ENCODE measurements around the gene KIF1B.
"Not testable (repeated sequence)": the region's sequence is repeated elsewhere in the genome, so short reads cannot be mapped to it uniquely, and the experiment has no call there.

KIF1B gene

DNA sequence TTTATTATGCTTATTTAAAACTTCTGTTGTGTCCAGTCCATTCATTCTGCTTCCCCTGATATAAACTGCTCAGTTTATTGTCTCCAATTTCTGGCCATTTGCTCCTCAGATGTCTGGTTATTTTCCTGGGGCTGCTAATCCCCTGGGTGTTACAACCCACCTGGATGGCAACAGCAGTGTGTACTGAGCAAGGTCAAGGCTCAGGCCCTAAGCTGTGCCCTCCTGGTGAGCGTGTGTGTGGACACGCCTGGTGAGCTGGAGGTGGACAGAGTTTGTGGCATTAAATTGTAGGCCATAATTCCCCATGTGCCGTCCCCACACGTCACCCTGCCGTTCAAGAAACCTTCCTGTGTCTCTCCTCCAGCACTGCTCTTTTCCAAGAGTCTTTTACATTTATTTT is 18.1 kb upstream of the KIF1B start:
- DNase-seq (ENCODE audit: low spot score) = no peak

DNA sequence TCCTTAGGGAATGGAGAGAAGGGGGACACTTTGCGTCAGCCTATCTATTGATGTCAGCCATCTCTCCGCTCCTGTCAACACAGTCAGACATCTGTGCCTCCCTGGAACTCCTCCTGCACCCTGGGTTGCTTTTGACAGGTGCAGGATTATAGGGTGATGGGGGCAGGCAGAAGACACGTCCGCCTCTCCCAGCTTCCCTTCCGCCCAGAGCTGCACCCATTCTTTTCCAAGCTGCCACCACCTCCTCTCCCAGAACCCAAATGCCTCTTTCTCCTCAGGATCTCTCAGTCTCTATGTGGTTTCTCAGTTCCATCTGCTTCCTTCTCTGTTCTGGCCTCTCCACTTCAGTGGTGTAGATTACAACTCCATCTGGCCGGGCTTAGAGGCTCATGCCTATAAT is 17.1 kb upstream of the KIF1B start:
- no peak for DNase-seq (ENCODE audit: low spot score)

DNA sequence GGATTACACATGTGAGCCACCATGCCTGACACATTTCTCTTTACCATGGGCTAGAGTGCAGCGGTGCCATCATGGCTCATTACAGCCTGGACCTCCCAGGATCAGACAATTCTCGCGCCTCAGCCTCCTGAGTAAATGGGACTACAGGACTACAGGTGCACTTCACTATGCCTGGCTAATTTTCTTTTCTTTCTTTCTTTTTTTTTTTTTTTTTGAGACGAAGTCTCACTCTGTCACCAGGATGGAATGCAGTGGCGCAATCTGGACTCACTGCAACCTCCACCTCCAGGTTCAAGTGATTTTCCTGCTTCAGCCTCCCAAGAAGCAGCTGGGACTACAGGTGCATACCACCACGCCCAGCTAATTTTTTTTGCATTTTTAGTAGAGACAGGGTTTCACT is 14.8 kb upstream of the KIF1B start:
- DNase-seq (ENCODE audit: low spot score) = no peak

DNA sequence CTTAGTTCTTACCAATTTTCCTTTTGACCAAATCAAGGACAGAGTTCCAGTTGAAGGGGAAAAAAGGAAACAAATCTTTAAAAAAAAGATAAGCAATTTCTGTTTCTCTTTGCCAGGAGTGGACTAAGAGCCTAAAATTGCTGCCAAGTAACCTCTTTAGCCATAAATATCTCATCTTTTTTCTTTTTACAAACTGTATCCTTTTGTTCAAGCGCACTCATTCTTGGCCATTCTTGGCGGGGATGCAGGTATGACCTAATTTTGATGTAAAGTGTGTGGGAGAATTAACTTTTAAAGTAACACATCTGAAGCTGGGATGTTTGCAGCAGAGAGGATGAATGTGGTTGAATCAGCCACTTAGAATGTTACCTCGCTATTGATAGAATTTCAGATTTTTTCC is 13.4 kb upstream of the KIF1B start:
- DNase-seq (ENCODE audit: low spot score) = no peak

DNA sequence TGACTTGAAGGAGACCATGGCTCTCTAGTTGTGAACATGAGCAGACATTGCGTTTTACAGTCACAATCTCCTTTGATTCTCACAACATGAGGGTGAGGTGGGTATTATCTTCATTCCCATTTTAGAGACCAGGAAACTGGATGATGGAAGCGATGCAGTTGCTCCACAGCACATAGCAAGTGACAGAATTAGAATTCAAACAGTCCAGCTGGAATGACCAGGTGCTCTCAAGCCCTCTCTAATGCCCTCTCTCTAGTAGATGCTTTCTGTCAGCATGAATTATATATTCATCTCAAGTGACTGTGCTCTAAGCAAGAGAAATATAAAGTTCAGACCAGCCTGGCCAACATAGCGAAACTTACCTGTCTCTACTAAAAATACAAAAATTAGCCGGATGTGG is 9.8 kb upstream of the KIF1B start:
- no peak for DNase-seq (ENCODE audit: low spot score)

DNA sequence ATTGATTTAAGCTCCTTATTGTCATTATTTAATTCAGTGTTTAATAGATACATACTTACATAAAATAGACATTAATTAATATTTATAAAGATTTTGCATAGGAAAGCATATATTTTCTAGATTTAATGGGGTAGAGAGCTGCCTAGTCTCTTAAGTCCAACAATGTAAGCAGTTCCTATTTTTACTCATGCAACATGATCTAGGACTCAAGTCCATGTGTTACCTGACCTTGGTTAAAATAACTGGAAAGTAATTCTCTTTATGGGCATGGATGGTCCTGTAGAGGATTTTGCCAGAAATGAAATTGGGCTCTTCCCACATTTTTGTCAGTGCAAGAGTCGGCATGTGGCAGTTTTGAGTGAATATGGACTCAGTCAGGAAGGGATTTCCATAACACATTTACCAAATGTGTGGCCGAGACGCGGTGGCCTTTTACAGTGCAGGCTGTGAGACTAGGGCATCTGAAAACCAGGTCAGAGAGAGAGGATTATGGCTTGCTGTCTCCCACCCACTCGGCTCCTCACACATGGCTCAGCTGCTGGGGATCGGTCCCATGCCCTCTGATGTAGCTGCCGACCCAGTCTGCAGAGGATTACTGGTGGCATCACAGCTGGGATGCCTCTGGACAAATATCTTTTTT is 6.2 kb upstream of the KIF1B start:
- no peak for DNase-seq (ENCODE audit: low spot score)

DNA sequence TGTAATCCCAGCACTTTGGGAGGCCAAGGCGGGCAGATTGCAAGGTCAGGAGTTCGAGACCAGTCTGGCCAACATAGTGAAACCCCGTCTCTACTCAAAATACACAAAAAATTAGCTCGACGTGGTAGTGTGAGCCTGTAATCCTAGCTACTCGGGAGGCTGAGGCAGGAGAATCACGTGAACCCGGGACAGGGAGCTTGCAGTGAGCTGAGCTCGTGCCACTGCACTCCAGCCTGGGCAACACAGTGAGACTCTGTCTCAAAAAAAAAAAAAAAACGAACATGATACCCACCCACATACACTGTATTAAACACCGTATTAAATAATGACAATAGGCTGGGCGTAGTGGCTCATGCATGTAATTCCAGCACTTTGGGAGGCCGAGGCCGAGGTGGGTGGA is 5.2 kb upstream of the KIF1B start:
- not testable (repeated sequence) for DNase-seq (ENCODE audit: low spot score)

DNA sequence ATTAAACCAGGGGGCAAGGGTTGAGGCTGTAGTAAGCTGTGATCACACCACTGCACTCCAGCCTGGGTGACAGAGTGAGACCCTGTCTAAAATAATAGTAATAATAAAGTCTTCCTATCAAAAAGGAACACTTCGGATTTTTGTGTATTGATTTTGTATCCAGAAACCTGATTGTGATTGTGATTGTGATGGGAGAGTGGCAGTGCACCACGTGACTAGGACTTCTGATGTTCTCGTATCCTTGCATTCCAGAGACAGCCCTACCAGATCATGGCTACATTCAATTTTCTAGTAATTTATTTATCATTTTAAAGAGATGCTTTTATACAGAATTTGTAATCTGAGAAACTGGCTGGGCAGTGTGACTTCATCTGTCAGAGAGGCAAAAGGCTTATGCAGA is 2.6 kb upstream of the KIF1B start:
- DNase-seq (ENCODE audit: low spot score) = no peak

DNA sequence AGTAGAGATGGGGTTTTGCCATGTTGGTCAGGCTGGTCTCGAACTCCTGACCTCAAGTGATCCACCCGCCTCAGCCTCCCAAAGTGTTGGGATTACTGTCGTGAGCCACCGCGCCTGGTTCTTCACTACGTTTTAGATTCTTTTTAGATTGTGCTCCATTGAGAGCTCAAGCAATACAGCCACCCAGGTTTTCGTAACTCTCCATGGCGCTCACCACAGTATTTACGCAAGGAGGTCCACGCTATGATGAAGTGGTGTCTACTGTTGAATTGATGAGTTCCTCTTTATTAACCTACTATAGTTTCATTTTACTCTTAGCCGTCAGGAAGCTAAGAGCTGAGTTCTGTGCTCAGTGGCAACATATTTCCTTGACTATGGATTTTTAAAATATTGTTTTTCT is 1.8 kb upstream of the KIF1B start:
- DNase-seq (ENCODE audit: low spot score) = no peak

DNA sequence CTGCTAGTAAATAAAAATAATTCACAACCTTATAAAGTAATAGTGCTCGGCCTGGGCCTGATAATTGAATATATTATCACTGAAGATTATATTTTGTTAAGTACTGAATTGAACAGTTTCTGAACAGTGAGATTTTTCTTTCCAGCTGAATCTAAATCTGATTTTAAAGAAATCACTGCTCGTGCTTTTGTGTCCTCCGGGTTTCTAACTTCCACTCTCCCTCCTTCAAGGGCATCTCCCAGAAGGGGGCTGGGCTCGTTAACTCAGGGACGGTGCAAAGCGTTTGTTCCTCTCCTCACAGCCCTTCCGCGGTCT is 823 bp upstream of the KIF1B start:
- no peak for DNase-seq (ENCODE audit: low spot score)

DNA sequence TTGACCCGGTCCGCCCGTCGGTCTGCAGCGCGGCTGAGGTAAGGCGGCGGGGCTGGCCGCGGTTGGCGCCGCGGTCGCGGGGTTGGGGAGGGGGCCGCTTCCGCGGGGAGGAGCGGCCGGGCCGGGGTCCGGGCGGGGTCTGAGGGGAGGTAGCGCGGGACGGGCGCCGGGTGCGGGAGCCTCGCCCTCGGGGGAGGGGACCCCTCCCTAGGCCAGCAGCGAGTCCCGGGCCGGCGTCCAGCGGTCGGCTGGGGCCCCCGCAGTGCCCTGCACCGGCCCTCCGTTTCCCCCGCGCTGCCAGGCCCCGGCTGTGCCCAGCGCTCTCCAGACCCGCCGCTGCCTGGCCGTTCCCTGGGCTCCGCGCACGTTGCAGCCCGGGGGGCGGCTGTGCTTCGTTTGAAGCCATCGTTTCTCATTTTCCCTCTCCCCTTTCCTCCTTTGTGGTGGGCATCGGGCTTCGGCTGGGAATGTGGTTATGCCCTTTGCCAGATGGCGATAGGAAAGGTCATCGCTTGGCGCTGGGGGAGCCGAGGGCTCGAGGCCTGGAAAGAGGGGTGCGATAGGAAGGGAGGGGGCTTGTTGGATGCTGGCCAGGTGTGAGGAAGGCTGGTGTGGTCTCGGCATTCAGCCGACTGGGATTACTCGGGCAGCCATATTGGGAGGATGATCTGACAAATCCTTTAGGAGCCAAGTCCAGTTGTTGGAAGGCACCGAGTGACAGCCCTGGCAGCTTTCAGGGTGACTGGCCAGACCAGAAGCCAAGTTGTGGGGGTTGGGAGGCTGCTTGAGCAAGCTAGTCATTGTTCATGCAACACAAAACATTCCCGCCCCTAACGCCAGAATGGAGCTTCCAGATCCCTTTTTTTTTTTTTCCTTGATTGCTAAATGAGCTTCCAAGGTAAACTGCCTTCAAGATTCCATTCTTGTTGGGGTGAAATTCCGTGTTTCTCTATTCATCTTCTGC is 753 bp downstream of the KIF1B start:
- peak; percentile 98 for DNase-seq (ENCODE audit: low spot score)

DNA sequence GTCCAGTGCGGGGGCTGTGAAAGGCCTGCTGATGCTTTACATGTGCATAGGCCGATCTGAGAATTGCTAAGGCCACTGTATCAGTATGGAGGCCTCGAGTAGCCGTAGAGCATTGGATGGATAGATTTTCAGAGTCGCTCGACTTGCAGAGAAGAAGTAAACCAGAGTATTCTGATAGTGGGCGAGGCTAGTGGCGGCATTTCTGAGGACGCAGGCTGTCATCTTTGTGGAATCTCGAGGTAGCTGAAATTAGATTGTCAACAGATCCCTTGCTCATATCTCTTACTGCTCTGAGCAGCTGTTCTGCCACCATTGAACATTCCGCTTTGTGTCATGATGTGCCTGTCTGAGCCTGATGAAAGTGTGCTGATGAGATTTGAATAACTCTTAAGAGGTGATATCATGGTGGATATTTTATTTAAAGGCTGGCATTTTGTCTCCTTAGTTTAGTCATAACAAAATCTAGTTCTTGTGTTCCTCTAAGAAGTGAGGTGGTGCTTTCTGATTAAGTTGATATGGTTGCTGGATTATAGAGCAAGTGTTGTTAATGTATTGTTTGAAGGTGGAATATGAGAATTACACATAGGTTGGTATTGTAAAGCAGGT is 1.5 kb downstream of the KIF1B start:
- DNase-seq (ENCODE audit: low spot score) = no peak

DNA sequence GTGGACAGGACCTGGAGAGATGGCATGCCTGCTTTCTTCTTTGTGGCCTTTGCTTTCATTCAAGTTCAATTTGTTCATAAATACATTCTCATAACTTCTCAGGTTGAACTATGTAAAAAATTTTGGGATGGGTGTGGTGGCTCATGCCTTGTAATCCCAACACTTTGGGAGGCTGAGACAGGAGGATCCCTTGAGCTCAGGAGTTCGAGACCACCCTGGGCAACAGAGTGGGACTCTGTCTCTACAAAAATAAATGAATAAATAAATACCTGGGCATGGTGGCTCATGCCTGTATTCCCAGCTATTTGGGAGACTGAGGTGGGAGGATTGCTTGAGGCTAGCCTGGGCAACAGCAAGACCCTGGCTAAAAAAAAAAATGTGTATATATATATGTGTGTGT is 2.1 kb downstream of the KIF1B start:
- DNase-seq (ENCODE audit: low spot score) = no peak

DNA sequence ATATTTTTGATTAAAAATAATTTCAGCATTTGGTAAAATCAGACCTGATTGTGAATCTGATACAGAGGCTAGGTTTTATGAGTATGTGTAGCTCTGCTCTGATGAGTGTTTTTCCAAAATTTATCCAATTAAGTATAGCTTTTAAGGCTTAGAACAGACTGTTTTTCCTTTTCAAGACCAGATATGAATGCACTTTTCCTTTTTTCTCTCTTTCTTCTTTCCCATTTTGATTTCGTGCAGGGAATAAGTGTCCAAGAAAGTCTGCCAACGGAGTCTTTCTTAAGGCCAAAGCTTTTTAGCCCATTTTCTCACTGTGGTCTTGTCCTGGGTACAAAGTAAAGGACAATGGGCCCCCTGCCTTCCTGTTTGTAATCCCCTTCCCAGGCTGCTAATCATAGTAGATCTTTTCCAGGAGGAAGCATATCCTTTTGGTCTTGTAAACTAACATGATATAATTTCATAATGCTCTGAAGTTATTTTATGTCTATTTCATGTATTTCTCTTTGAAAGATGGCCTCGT is 2.9 kb downstream of the KIF1B start:
- DNase-seq (ENCODE audit: low spot score) = peak; percentile 33

DNA sequence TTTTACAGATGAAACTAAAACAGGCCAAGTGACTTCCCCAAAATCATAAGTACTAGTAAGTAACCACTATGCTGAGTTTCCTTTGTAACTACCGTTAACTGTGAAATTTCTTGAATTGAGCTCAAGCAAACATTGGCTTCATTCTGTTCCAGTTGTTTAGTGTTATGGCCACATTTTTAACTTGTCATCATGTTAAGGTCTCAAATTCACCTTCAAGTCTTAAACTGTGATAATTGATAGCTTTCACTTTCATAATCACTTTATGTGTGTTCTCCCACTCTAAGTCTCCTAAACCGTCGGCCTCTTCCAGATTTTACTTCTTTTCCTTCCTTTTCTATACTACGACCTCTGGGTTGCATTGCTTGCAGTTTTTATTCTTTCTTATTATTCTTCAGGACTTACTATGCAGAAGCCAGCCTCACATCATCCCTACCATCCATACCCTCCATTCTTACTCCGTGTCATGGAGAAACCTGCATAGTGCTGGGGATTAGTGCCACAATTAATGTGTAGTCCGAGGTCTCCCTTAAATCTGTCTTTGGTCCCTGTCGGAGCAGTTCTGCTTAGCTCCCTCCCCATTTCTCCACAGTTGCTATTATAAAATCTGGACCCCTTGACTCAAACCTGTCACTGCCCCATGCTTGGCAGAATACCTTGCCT is 5.8 kb downstream of the KIF1B start:
- DNase-seq (ENCODE audit: low spot score) = no peak

DNA sequence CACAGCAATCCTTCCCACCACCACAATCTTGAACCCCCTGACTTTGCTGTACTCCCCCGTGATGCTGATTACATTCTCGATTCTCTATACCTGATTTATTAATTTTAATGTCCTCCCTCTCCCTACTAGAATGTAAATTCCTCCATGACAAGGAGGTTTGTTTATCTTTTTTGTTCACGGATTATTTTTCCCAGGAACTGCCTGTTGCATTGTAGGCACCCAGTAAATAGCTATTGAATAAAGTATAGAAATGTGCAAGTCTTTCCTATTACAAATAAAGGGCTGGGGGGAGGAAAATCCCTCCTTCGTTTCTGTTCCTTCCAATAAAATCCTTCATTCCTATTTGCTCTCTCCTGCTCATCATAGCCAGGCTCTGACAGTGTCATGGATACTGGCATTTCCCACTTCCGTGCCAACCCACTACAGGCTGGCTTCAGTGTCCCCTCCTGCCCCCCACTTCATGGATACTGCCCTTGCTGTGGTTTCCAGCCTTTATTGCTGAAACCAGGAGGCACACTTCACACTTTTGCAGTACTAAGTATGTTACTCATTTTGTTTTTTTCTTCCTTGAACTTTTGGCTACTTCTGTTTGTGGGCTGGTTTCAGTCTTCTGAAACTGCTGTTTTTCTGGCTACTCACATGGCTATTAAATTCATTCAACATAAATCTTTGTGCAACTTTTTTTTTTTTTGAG is 7.5 kb downstream of the KIF1B start:
- no peak for DNase-seq (ENCODE audit: low spot score)

DNA sequence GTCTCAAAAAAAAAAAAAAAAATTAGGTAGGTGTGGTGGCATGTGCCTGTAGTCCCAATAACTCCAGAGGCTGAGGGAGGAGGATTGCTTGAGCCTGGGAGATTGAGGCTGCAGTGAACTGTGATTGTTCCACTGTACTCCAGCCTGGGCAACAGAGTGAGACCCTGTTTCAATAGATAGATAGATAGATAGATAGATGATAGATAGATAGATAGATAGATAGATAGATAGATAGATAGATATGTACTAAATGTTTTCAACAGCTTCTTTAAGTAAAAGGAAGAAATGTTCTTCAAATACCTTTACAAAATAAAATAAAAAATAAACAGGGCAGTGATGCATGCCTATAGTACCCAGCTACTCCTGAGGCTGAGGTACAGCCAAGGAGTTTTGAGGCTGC is 9.8 kb downstream of the KIF1B start:
- DNase-seq (ENCODE audit: low spot score) = no peak

DNA sequence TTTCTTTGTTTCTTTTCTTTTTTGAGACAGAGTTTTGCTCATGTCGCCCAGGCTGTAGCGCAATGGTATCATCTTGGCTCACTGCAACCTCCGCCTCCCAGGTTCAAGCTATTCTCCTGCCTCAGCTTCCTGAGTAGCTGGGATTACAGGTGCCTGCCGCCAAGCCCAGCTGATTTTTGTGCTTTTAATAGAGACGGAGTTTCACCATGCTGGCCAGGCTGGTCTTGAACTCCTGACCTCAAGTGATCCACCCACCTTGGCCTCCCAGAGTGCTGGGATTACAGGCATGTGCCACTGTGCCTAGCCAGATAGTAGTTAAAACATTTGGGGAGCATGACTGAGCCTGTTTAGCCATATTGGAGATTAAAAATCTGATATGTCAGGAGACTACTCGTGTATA is 10.3 kb downstream of the KIF1B start:
- DNase-seq (ENCODE audit: low spot score) = not testable (repeated sequence)

DNA sequence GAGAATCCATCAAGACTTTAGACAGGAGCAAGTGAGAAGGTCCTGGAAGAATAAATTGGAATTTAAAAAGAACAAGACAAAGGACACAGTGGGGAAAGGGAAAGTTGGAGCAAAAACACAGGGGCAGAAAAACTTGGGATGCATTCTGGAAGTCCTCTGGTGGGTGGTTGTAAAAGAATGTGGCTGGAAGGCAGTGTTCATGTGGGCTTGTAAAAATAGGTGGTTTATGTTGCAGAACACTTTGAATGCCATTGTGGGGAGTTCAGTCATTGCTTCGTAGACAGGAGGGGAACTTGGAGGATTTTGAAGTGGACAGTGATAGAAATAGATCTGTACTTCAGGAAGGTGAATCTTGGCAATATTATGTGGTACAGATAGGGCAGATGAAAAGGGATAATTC is 15.2 kb downstream of the KIF1B start:
- no peak for DNase-seq (ENCODE audit: low spot score)

DNA sequence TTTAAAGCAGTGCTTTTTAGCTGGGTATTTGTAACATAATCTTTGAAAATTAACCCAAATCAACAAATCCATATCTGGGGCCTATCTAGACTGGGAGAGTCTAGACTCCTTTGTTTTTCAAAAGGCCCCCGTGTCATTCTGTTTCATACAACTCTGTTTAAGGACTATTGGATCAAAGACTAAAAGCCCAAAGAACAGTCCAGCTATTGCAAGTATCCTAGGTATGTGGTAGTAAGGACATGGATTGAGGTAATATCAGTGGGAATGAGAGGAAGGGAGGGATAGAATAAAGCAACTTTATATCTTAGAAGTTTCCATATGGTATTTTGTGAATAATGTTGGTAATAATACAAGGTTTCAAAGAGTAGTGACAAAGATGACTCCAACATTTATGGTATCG is 18.2 kb downstream of the KIF1B start:
- no peak for DNase-seq (ENCODE audit: low spot score)

DNA sequence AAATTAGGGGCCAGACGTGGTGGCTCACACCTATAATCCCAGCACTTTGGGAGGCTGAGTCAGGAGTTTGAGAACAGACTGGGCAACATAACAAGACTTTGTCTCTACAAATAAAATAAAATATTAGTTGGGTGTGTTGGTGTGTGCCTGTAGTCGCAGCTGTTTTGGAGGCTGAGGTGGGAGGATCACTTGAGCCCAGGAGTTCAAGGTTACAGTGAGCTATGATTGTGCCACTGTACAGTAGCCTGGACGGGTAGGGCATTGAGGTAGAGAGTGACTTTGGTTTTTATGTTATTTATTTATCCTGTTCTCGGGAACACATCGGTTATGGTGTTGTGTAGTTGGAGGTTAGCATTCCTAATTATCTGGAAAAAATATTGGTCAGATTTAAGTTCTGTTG is 19.5 kb downstream of the KIF1B start:
- DNase-seq (ENCODE audit: low spot score) = no peak

DNA sequence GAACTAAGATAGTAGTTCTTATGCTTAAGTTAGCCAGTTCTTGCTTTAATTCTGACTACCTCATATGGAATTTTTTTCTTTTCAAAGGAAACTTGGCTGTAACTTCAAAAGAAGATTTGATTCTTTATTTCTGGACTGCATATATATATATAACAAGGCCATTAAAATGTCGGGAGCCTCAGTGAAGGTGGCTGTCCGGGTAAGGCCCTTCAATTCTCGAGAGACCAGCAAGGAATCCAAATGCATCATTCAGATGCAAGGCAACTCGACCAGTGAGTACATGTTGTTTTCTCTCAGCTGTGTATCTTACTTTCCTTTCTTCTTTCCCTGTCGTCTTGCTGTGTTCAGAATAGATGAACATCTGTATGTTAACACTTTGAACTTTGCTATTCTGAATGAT is 21.8 kb downstream of the KIF1B start:
- DNase-seq (ENCODE audit: low spot score) = no peak
